ENCODE measurements around the gene CSH2.
"Not testable (repeated sequence)": the region's sequence is repeated elsewhere in the genome, so short reads cannot be mapped to it uniquely, and the experiment has no call there.

CSH2 gene

DNA sequence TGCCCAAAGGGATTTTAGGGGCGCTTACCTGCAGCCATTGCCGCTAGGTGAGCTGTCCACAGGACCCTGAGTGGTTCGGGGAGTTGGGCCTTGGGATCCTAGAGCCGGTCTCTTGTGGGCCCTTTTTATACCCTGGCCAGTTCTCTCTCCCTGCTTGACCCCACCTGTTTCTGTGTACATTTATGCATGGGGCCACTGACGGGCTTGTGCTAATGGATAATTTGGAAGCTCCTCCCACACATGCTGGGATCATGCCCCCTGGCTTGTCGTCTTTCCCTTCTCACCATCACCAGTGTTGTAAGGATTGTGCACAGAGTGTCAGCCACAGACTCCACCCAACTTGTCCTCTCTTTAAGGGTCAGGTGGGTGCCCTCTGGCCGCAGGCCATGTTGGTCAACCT lies at the start of gene CSH2:
CSH2 (minus strand) TSS at position 101 of the 400 bp plus-strand sequence; CDS start at position 38, 63 bp downstream.
- not testable (repeated sequence) for DNase-seq (ENCODE audit: low read depth)

DNA sequence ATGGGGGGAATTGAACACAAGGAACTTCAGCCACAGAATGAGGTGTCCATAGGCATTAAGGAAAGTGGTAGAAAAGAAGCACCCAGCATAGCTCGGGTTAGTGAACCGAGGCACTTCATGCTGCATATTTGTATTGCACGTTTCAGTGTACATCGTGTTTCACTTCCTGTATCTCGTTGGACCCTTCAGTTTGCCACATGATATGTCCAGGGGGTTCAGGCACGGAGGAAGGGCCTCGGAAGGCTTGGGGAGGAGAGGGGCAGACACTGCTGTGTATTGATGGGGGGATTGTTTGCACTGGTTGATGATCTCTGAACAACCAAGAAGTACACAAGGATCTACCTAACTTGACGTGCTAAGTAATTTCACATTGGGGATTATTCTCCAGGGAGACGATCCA lies 48.9 kb upstream of the CSH2 start:
- DNase-seq (ENCODE audit: low read depth), result not testable (repeated sequence)

DNA sequence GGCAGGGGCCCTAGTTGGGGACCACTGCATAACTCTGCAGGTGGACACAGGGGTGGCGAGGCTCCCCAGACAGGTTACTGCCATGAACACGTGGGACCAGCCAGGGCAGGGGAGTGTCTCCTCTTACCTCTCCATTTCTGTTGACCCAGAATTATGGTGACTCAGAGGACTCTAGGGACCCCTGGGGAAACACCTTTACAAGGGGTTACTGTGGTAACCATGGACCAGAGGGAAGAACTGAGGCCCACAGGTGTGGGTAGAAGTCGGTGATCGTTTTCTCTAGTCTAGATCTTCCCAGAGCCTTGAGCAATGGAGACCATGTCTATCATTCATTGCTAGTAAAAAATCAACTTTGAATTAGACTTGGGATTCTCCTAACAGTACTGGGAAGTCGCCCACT lies 47.3 kb upstream of the CSH2 start:
- DNase-seq (ENCODE audit: low read depth), result not testable (repeated sequence)

DNA sequence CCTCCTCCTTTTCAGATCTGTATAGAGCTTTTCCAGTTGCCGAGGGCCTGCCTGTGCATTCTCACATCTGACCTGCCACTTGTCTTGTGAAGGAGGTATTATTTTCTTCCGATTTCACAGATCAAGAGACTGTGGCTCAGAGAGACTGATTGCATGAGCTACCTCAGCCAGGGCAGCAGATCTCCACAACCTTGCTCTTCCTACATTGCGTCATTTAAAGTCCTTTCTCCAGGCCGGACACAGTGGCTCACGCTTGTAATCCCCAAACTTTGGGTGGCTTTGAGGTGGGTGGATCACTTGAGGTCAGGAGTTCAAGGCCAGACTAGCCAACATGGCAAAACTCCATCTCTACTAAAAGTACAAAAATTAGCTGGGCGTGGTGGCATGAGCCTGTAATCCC lies 46.6 kb upstream of the CSH2 start:
- DNase-seq (ENCODE audit: low read depth), result not testable (repeated sequence)

DNA sequence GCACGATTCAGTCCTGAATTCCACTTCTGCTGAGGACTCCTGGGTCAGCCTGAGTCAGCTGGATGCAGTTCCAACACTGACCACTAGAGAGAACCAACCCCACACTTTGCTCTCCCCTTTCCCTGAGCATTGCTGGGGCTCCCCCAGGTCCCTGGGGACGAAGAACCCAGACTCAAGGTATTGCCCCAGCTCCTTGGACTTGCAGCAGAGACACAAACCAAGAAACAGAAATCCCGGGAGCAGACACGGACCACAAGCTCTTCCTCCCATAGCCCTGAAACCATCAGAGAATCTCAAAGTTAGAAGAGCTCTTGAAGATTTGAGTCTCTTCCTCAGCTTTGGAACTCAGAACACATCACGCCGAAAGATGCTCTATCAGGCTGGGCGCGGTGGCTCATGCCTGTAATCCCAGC lies 45.8 kb upstream of the CSH2 start:
- DNase-seq (ENCODE audit: low read depth), result peak; percentile 39

DNA sequence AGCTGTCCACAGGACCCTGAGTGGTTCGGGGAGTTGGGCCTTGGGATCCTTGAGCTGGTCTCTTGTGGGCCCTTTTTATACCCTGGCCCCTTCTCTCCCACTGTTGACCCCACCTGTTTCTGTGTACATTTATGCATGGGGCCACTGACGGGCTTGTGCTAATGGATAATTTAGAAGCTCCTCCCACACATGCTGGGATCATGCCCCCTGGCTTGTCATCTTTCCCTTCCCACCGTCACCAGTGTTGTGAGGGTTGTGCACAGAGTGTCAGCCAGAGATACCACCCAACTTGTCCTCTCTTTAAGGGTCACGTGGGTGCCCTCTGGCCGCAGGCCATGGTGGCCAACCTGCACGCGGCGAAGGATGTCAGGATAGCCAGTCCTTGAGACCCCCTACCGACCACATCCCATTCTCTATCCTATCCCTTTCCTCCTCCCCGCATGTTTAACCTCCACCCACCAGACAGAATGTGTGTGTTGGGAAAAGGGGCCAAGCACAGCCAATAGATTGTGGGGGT lies 45.4 kb upstream of the CSH2 start, which contains the start of gene GH1:
GH1 (minus strand) TSS at position 51 of the 517 bp plus-strand sequence. CDS start 63 bp downstream, outside the sequence.
- DNase-seq (ENCODE audit: low read depth), result not testable (repeated sequence)

DNA sequence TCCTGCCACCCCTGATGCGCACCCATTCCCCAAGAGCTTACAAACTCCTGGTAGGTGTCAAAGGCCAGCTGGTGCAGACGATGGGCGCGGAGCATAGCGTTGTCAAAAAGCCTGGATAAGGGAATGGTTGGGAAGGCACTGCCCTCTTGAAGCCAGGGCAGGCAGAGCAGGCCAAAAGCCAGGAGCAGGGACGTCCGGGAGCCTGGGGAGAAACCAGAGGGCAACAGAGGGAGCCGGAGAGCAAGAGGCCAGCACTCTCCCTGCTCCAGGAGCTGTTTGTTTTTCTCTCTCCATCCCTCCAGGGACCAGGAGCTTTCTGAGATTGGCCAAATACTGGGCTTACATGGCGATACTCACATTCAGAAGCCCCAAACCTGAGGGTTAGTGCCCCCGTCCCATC lies 44.8 kb upstream of the CSH2 start:
- no peak for DNase-seq (ENCODE audit: low read depth)

DNA sequence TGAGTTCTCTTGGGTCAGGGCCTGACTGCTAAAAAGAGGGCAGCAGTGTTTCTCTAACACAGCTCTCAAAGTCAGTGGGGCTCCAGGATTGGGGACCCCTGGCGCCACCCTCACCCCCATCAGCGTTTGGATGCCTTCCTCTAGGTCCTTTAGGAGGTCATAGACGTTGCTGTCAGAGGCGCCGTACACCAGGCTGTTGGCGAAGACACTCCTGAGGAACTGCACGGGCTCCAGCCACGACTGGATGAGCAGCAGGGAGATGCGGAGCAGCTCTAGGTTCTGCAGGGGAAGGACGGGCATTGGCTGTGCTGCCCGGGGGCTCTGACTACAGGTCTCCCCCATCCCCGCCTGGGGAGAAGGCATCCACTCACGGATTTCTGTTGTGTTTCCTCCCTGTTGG lies 44.2 kb upstream of the CSH2 start:
- no peak for DNase-seq (ENCODE audit: low read depth)

DNA sequence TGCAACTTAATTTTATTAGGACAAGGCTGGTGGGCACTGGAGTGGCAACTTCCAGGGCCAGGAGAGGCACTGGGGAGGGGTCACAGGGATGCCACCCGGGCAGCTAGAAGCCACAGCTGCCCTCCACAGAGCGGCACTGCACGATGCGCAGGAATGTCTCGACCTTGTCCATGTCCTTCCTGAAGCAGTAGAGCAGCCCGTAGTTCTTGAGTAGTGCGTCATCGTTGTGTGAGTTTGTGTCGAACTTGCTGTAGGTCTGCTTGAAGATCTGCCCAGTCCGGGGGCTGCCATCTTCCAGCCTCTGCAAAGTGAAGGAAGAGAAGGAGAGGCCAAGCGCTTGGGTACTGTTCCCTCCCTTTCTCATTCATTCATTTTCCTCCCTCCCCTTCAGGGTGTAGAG lies 43.7 kb upstream of the CSH2 start:
- DNase-seq (ENCODE audit: low read depth), result not testable (repeated sequence)

DNA sequence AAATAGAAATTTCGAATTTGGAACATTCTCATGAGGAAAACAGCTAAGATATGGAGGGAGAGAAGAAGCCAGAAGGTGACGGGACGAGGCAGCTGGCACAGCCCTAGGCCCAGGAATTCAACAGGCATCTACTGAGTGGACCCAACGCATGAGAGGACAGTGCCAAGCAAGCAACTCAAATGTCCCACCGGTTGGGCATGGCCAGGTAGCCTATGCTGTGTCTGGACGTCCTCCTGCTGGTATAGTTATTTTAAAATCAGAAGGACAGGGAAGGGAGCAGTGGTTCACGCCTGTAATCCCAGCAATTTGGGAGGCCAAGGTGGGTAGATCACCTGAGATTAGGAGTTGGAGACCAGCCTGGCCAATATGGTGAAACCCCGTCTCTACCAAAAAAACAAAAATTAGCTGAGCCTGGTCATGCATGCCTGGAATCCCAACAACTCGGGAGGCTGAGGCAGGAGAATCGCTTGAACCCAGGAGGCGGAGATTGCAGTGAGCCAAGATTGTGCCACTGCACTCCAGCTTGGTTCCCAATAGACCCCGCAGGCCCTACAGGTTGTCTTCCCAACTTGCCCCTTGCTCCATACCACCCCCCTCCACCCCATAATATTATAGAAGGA lies 43.2 kb upstream of the CSH2 start:
- DNase-seq (ENCODE audit: low read depth), result no peak

DNA sequence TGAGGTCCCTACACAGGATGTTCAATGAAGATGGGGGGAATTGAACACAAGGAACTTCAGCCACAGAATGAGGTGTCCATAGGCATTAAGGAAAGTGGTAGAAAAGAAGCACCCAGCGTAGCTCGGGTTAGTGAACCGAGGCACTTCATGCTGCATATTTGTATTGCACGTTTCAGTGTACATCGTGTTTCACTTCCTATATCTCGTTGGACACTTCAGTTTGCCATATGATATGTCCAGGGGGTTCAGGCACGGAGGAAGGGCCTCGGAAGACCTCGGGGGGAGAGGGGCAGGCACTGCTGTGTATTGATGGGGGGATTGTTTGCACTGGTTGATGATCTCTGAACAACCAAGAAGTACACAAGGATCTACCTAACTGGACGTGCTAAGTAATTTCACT lies 42.3 kb upstream of the CSH2 start:
- not testable (repeated sequence) for DNase-seq (ENCODE audit: low read depth)

DNA sequence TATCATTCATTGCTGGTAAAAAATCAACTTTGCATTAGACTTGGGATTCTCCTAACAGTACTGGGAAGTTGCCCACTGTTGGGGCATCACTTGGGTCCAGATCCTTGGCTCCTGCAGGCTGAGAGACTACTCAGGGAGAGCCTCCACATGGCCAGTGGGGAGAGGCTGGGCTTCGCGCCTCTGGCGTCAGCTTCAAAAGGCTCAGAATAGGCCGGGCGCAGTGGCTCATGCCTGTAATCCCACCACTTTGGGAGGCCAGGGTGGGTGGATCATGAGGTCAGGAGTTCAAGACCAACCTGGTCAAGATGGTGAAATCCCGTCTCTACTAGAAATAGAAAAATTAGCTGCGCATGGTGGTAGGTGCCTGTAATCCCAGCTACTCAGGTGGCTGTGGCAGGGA lies 41.0 kb upstream of the CSH2 start:
- no peak for DNase-seq (ENCODE audit: low read depth)

DNA sequence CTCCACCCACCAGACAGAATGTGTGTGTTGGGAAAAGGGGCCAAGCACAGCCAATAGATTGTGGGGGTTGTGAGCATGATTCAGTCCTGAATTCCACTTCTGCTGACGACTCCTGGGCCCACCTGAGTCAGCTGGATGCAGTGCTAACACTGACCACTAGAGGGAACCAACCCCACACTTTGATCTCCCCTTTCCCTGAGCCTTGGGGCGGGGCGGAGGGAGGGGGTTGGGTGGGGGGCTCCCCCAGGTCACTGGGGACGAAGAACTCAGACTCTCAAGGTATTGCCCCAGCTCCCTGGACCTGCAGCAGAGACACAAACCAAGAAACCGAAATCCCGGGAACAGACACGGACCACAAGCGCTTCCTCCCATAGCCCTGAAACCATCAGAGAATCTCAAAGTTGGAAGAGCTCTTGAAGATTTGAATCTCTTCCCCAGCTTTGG lies 38.2 kb upstream of the CSH2 start:
- DNase-seq (ENCODE audit: low read depth), result peak; percentile 22

DNA sequence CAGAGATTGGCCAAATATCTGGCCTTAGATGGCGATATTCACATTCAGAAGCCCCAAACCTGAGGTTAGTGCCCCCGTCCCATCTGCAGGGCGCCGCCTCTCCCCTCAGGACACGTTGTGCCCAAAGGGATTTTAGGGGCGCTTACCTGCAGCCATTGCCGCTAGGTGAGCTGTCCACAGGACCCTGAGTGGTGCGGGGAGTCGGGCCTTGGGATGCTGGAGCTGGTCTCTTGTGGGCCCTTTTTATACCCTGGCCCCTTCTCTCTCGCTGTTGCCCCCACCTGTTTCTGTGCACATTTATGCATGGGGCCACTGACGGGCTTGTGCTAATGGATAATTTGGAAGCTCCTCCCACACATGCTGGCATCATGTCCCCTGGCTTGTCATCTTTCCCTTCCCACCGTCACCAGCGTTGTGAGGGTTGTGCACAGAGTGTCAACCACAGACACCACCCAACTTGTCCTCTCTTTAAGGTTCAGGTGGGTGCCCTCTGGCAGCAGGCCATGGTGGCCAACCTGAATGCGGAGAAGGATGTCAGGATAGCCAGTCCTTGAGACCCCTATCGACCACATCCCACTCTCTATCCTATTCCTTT lies 37.7 kb upstream of the CSH2 start, which contains the start of gene CSHL1:
CSHL1 (minus strand) TSS at position 218 of the 595 bp plus-strand sequence; CDS start at position 156, 62 bp downstream.
- DNase-seq (ENCODE audit: low read depth), result no peak

DNA sequence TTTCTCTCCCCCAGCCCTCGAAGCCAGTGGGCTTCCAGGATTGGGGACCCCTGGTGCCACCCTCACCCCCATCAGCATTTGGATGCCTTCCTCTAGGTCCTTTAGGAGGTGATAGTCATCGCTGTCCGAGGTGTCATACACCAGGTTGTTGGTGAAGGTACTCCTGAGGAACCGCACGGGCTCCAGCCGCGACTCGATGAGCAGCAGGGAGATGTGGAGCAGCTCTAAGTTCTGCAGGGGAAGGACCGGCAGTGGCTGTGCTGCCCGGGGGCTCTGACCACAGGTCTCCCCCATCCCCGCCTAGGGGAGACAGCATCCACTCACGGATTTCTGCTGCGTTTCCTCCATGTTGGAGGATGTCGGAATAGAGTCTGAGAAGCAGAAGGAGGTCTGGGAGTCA lies 36.6 kb upstream of the CSH2 start:
- DNase-seq (ENCODE audit: low read depth), result no peak

DNA sequence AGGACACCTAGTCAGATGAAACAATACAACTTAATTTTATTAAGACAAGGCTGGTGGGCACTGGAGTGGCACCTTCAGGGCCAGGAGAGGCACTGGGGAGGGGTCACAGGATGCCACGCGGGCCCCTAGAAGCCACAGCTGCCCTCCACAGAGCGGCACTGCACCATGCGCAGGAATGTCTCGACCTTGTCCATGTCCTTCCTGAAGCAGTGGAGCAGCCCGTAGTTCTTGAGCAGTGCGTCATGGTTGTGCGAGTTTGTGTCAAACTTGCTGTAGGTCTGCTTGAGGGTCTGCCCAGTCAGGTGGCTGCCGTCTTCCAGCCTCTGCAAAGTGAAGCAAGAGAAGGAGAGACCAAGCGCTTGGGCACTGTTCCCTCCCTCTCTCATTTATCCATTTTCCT lies 36.1 kb upstream of the CSH2 start:
- DNase-seq (ENCODE audit: low read depth), result not testable (repeated sequence)

DNA sequence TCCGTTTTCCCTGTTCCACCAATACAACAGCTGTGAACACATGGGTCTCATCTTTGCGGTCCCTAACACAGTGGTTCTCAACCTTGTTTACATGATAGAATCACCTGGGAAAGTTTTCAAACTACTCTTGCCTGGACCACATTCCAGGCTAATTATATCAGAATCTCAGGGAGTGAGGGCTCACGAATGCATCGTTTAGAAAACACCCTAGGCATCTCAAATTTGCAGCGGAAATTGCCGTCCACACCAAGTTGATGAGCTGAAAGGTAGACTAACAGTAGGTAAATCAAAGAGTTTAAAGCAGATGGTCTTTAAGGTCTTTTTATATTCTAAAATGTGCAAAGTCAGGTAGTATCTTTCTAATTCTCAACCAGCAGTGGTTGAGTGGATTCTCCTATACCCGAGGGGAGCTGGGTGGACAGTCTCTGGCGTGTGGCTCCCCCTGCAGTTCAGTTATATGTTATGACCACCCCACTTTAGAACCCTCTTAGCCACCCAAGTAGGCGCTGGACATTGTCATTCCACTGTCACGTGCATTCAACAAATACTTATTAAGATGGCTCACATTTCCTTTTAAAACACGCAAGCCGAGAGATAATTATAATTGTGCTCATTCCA lies 33.8 kb upstream of the CSH2 start:
- not testable (repeated sequence) for DNase-seq (ENCODE audit: low read depth)

DNA sequence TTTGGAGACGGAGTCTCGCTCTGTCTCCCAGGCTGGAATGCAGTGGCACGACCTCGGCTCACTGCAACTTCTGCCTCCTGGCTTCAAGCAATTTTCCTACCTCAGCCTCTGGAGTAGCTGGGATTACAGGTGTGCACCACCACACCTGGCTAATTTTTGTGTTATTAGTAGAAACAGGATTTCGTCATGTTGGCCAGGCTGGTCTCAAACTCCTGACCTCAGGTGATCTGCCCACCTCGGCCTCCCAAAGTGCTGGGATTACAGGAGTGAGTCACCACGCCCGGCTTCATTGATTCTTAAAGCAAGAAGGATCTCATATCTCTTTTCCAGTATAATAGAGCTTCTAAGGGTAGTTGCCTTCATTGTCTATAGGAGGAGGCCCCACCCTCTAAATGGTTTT lies 31.3 kb upstream of the CSH2 start:
- DNase-seq (ENCODE audit: low read depth), result not testable (repeated sequence)

DNA sequence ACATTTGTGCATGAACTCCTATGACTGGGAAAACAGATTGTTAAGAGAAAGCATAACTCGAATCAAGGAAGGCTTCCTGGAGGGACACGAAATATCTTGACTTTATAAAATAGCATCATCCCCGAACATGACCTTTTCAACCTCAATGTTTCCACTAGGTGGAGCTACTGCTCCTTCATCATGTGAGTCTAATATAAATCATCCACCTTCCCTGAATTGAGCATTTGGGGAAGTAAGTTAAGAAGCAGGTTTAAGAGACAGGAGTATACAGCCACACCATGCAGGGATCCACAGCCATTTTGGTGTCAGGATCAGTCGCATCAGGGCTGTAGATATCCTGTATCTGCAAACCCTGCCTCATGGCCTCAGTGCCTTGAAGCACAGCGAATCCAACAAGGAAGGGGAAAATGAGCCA lies 30.3 kb upstream of the CSH2 start:
- DNase-seq (ENCODE audit: low read depth), result not testable (repeated sequence)

DNA sequence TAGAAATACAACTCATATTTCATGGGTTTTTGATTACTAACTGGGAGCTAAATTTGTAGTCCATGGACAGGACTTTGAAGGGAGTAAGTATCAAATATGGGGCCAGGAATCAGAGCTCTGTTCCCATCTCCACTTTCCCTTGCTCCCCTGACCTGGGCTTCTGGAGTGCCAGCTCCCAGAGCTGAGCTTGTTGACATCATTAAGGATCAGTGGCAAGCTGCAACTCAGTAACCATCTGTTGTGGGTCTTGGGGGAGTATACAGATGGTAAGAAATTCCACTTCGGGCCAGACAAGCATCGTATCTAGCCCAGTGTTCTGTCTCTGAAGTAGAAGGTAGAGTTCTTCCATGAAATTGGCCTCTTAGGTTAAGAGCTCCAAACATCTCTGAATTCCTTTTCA lies 28.5 kb upstream of the CSH2 start:
- not testable (repeated sequence) for DNase-seq (ENCODE audit: low read depth)

DNA sequence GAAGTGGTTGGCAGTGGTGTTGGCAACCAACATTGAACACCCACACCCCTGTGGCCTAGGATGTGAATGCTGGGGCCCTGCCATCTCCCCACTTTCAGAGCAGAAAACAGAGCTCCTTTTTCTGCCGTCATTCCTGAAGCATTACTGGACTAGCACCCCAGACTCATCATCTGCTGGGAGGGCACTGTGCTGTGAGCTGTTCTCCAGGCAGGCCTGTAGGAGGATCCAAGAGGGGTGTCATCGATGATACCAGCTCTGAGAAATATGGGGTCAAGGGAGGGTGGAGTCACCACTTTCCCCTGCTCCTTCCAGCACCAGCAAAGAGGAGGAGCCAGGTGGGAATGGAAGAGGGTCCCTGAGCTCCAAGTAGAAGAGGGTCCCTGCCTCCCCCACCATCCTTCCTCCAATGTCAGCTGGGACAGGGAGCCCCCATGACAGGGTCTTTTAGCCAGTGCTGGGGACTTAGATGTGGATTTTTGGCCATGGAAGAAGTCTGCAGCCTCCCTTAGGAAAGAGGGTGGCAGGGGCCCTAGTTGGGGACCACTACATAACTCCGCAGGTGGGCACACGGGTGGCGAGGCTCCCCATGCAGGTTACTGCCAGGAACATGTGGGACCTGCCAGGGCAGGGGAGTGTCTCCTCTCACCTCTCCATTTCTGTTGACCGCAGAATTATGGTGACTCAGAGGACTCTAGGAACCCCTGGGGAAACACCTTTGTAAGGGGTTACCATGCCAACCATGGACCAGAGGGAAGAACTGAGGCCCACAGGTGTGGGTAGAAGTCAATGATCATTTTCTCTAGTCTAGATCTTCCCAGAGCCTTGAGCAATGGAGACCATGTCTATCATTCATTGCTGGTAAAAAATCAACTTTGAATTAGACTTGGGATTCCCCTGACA lies 25.7 kb upstream of the CSH2 start:
- not testable (repeated sequence) for DNase-seq (ENCODE audit: low read depth)

Data from stimulated activated CD8-positive, alpha-beta memory T cell treated with anti-CD3 and anti-CD28 coated beads, Interleukin-12 subunit alpha, Interleukin-12 subunit beta, amount 100 ng/mL, for 4 hours (primary cell).